ENCODE data around the gene MMP15.

DNA sequence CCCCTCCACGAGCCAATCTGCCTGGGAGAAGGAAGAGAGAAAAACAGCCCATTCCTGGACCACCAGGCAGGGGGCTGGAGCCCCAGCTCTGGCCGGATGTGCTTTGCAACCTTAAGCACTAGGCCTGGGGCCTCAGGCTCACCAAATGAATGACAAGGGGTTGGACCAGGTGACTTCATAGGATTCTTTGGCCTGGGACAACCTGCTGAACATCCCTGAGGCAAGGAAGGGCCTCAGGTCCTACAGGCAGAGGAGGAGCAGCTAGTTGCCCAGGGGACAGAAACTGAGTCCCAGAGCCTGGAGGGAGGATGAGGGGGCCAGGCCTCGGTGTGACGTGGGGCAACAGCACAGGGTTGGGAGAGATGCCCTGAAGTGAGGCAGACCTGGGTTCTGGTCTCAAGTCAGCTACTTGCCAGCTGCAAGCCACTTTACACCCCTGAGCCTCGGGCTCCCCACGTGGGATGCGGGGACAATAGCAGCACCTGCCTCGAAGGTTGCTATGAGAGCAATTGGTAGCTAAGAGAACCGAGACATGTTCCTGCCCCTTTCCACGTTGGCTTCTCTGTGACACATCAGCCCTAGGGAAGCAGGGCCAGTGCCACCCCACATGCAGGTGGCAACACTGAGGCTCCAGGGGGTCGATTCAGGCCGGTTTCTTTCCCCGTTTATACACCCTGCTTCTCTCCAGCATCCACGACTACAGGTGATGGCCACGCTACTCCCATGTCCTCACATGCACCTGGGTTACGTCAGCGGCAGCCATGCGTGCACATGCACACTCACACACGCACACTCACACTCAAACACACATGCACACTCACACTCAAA is 61.0 kb downstream of the MMP15 start:
- TF ChIP-seq FOXP1 (CRISPR knock-in tag; IDR thresholded peaks at IDR 0.05; ENCODE audit: borderline replicate concordance) = no peak
- no peak for TF ChIP-seq ESRRA (CRISPR knock-in tag; IDR thresholded peaks at IDR 0.05; ENCODE audit: borderline replicate concordance)
- TF ChIP-seq, protein P1, sequence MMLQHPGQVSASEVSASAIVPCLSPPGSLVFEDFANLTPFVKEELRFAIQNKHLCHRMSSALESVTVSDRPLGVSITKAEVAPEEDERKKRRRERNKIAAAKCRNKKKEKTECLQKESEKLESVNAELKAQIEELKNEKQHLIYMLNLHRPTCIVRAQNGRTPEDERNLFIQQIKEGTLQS (CRISPR knock-in tag; conservative IDR thresholded peaks at IDR 0.05) = no peak
